SIG-M5 (cell line): ENCODE measurements around the gene BRSK2.

ENCODE experiments used
- DNase-seq: peaks from one replicate; lab custom pipeline; 2025; lab: John Stamatoyannopoulos, UW

The BRSK2 gene

GRCh38 chr11:1397146-1397861 lies 7.6 kb downstream of the BRSK2 start:
- DNase-seq, result no peak

GRCh38 chr11:1397862-1398527 lies 8.3 kb downstream of the BRSK2 start:
- DNase-seq, result no peak

- no peak for DNase-seq
These were observed 8.9 kb downstream of the BRSK2 start for GRCh38 chr11:1398528-1399235.

GRCh38 chr11:1399386-1400316 lies 9.9 kb downstream of the BRSK2 start:
- no peak for DNase-seq

- DNase-seq, result no peak
These were observed 10.8 kb downstream of the BRSK2 start for GRCh38 chr11:1400317-1401170.

GRCh38 chr11:1401171-1401445 lies 11.4 kb downstream of the BRSK2 start:
- no peak for DNase-seq

GRCh38 chr11:1401656-1402221 lies 12.0 kb downstream of the BRSK2 start:
- no peak for DNase-seq

- DNase-seq, result no peak
These were observed 12.8 kb downstream of the BRSK2 start for GRCh38 chr11:1402355-1403077.

- no peak for DNase-seq
These were observed 13.4 kb downstream of the BRSK2 start for GRCh38 chr11:1403078-1403620.

- DNase-seq, result no peak
These were observed 14.2 kb downstream of the BRSK2 start for GRCh38 chr11:1403721-1404460.

GRCh38 chr11:1404461-1405185 lies 14.9 kb downstream of the BRSK2 start:
- no peak for DNase-seq

- DNase-seq, result no peak
These were observed 15.7 kb downstream of the BRSK2 start for GRCh38 chr11:1405186-1406020.

GRCh38 chr11:1406571-1407485 lies 17.1 kb downstream of the BRSK2 start:
- no peak for DNase-seq

- DNase-seq, result no peak
These were observed 17.9 kb downstream of the BRSK2 start for GRCh38 chr11:1407668-1408067.

GRCh38 chr11:1408346-1408745 lies 18.6 kb downstream of the BRSK2 start:
- no peak for DNase-seq

- DNase-seq, result no peak
These were observed 19.5 kb downstream of the BRSK2 start for GRCh38 chr11:1409108-1409851.
